PC-9 (cell line): ENCODE measurements around the gene SIRT3. TPM values are rescaled to one million over a fixed set of nuclear protein-coding genes. Genes with fewer than 3 reads are reported as not detected.

Experiments used
- BruUV-seq: library from RNA; stranded (reverse); fragments of 400-500 nt; replicated peaks from 2 replicates; lab custom pipeline; 2021; lab: Mats Ljungman, UMichigan
- CTCF ChIA-PET: fragments of 300-600 bp; sonication (Branson Sonifier 250); formaldehyde crosslinking; loops from one replicate; lab custom pipeline; 2022; ENCODE audit warnings: antibody characterized with exemption; lab: Charles Lee
- POLR2A ChIA-PET: fragments of 300-600 bp; sonication (Branson Sonifier 250); formaldehyde crosslinking; loops from one replicate; lab custom pipeline; 2022; ENCODE audit warnings: antibody characterized with exemption; ENCODE audit not compliant: unreplicated experiment; lab: Charles Lee
- DNase-seq, 2 experiments: peaks; one replicate each; pipeline versions ENCODE4 v3.0.0 to v3.0.0-alpha.2; 2015 to 2022; ENCODE audit warnings: mixed read lengths in 1 of 2
- H2AFZ ChIP-seq: fragments of 200-600 bp; sonication (generic); 2 replicates; pipeline ENCODE4 v1.8.1; 2017; ENCODE audit warnings: antibody characterized with exemption
- H3F3A ChIP-seq: fragments of 200-600 bp; sonication (generic); 2 replicates; pipeline ENCODE4 v1.8.1; 2017; ENCODE audit warnings: antibody characterized with exemption, mild to moderate bottlenecking, low read depth; ENCODE audit not compliant: insufficient read depth
- H3K27ac ChIP-seq: fragments of 200-600 bp; sonication (generic); 2 replicates; pipeline ENCODE4 v1.6.1; 2016; ENCODE audit warnings: mixed run types
- H3K27me3 ChIP-seq: fragments of 200-600 bp; sonication (generic); 2 replicates; pipeline ENCODE4 v1.6.1; 2016; ENCODE audit warnings: low read depth, mixed run types; ENCODE audit not compliant: insufficient read depth
- H3K36me3 ChIP-seq: fragments of 200-600 bp; sonication (generic); 2 replicates; pipeline ENCODE4 v1.6.1; 2016; ENCODE audit warnings: low read depth, mixed run types
- H3K4me1 ChIP-seq: fragments of 200-600 bp; sonication (generic); replicated peaks from 2 replicates; pipeline ENCODE4 v1.6.1; 2016; ENCODE audit warnings: mixed run types; ENCODE audit not compliant: insufficient read depth
- H3K4me2 ChIP-seq: fragments of 200-600 bp; sonication (generic); 2 replicates; pipeline ENCODE4 v1.6.1; 2017; ENCODE audit warnings: mixed run types
- H3K4me3 ChIP-seq: fragments of 200-600 bp; sonication (generic); 2 replicates; pipeline ENCODE4 v1.6.1; 2016; ENCODE audit warnings: mixed run types
- H3K79me2 ChIP-seq: fragments of 200-600 bp; sonication (generic); 2 replicates; pipeline ENCODE4 v1.6.1; 2017; ENCODE audit warnings: low read depth, mixed run types
- H3K9me2 ChIP-seq: fragments of 200-600 bp; sonication (generic); 2 replicates; pipeline ENCODE4 v1.8.1; 2017; ENCODE audit warnings: mild to moderate bottlenecking; ENCODE audit not compliant: insufficient read depth
- H3K9me3 ChIP-seq: fragments of 200-600 bp; sonication (generic); 2 replicates; pipeline ENCODE4 v1.8.1; 2016; ENCODE audit warnings: low read depth; ENCODE audit not compliant: insufficient read depth
- H4K20me1 ChIP-seq: fragments of 200-600 bp; sonication (generic); 2 replicates; pipeline ENCODE4 v1.8.1; 2017; ENCODE audit not compliant: insufficient read depth
- CTCF ChIP-seq: fragments of 200-600 bp; sonication (generic); conservative IDR thresholded peaks from 2 replicates; pipeline ENCODE4 v1.6.1; 2017; ENCODE audit warnings: mixed run types, antibody characterized with exemption, mild to moderate bottlenecking, moderate library complexity
- EZH2 ChIP-seq: fragments of 200-600 bp; sonication (generic); IDR thresholded peaks from 2 replicates; pipeline ENCODE4 v1.8.0; 2017; ENCODE audit warnings: antibody characterized with exemption, low read depth
- intact Hi-C: fragments of 100-400 bp; cut with micrococcal nuclease; formaldehyde crosslinking; loops from one replicate; pipeline ENCODE4 v1.10.0; 2022; ENCODE audit not compliant: unreplicated experiment
- total RNA-seq: library from RNA; stranded (reverse); gene quantifications from 2 replicates; pipeline ENCODE4 v1.2.3, GENCODE V29; 2021

Gene SIRT3
- total RNA-seq, 1 experiment from 2014 or later: 26.0 TPM

GRCh38 chr11:201966-202365 is 34.2 kb downstream of the SIRT3 start:
- TF ChIP-seq CTCF: no peak
- TF ChIP-seq EZH2: no peak
- ChIA-PET CTCF (no interaction called here), POLR2A (no interaction called here)
- Histone ChIP-seq H3K36me3 (no peaks in the 10 kb centered on the region), H3K4me2 (no peak overlapping the region), H2AFZ (no peak overlapping the region), H3K79me2 (peaks cover 21% of the 10 kb centered on the region), H3K4me3 (no peak overlapping the region), H3K9me3 (no peaks in the 10 kb centered on the region), H3F3A (no peaks in the 10 kb centered on the region), H4K20me1 (peaks cover 11% of the 10 kb centered on the region; the same call in 1 of the 2 replicates), H3K4me1 (no peaks in the 10 kb centered on the region), H3K9me2 (no peaks in the 10 kb centered on the region), H3K27me3 (no peaks in the 10 kb centered on the region), H3K27ac (no peak overlapping the region)
- no TSS peak for BruUV-seq
- intact Hi-C loops: no loop called here
- no peak for DNase-seq

DNA sequence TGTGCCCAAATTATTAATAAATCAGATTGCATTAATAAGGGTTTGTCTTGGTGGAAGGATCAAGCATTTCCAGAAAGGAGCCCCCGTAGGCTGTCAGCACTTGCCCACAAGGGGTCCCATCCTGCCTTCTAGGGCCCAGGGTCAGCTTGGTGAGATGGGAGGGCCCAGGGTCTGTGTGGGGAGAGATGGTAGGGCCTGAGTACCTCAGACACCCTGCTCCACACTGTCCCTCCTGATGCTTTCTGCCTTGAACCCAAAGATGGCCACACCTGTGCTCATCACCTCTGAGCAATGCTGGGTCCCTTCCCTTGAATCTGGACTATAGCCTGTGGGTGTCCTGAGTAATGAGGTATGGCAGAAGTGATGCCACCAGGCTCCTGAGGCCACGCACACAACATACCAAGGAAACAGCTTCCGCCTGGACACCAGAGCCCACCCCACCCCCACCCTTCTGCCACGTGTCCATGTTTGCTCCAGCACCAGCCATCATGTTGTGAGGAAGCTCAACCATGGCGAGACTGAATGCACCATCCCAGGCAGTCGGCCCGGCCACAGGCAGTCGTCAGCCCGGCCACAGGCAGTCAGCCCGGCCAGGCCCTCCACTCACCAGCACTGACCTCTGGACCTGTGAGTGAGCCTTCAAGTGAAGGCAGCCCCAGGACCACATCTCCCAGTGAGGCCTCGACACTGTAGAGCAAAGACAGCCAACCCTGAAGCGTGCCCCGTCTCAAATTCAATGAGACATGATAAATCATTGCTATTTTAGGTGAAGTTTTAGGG is 35.7 kb downstream of the SIRT3 start:
- no peak overlapping the region for H3K4me3 ChIP-seq
- no peaks in the 10 kb centered on the region for H3F3A ChIP-seq
- no peak for DNase-seq
- no peak overlapping the region for H2AFZ ChIP-seq
- intact Hi-C loops: no loop called here
- no peak overlapping the region for H3K4me2 ChIP-seq
- H3K9me3 ChIP-seq: no peaks in the 10 kb centered on the region
- no peaks in the 10 kb centered on the region for H3K9me2 ChIP-seq
- ChIA-PET POLR2A (no interaction called here), CTCF (no interaction called here)
- H4K20me1 ChIP-seq: peaks cover 5% of the 10 kb centered on the region; the same call in 1 of the 2 replicates
- H3K36me3 ChIP-seq: no peaks in the 10 kb centered on the region
- no peaks in the 10 kb centered on the region for H3K27me3 ChIP-seq
- TF ChIP-seq EZH2: no peak
- no peak for TF ChIP-seq CTCF
- H3K79me2 ChIP-seq: peaks cover 5% of the 10 kb centered on the region
- no peak overlapping the region for H3K27ac ChIP-seq
- H3K4me1 ChIP-seq: no peaks in the 10 kb centered on the region
- BruUV-seq: no TSS peak

DNA sequence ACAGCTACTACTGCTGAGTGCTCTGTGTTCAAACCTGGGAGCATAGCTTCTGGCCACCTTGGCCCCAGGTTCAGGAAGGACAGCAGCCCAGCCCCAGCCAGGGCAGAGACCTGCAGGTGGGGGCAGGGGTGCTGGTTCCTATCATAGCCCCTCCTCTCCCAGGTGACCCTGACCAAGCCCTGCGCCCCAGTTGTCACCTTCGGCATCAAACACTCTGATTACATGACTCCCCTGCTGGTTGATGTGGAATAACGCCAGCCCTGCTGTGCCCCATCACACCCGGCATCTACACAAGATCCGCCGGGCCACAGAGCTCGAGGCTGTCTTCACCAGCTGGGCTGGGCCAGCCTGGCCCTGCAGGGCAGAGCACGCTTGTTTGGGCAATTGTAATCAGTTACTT is 36.4 kb downstream of the SIRT3 start:
- BruUV-seq: no TSS peak
- Histone ChIP-seq H3K36me3 (no peaks in the 10 kb centered on the region), H3K27me3 (no peaks in the 10 kb centered on the region), H3K27ac (no peak overlapping the region), H3K9me3 (no peaks in the 10 kb centered on the region), H3K4me3 (no peak overlapping the region), H3K4me1 (no peaks in the 10 kb centered on the region), H4K20me1 (no peaks in the 10 kb centered on the region), H3K9me2 (no peaks in the 10 kb centered on the region), H3F3A (no peaks in the 10 kb centered on the region), H3K79me2 (no peaks in the 10 kb centered on the region), H3K4me2 (no peak overlapping the region), H2AFZ (no peak overlapping the region)
- ChIA-PET POLR2A (no interaction called here), CTCF (no interaction called here)
- TF ChIP-seq EZH2: no peak
- TF ChIP-seq CTCF: no peak
- no peak for DNase-seq
- intact Hi-C loops: no loop called here
